GM21786 (cell line): ENCODE results near the gene FBXW12.

ENCODE experiments used
- ATAC-seq: cut with Tn5 transposase; IDR thresholded peaks from one replicate; pipeline ENCODE4 v1.9.1; 2021; ENCODE audit not compliant: unreplicated experiment

FBXW12 gene

GRCh38 chr3:48419149-48419548 lies 47.1 kb downstream of the FBXW12 start:
- no peak for ATAC-seq

- no peak for ATAC-seq
Measured at GRCh38 chr3:48419597-48419996, 47.6 kb downstream of the FBXW12 start.

- no peak for ATAC-seq
Measured at GRCh38 chr3:48420561-48420960, 48.5 kb downstream of the FBXW12 start.

- ATAC-seq = no peak
Measured at GRCh38 chr3:48422272-48422671, 50.3 kb downstream of the FBXW12 start.

GRCh38 chr3:48422681-48423080 lies 50.7 kb downstream of the FBXW12 start:
- no peak for ATAC-seq

- ATAC-seq = no peak
Measured at GRCh38 chr3:48423241-48423882, 51.3 kb downstream of the FBXW12 start.

- ATAC-seq = no peak
Measured at GRCh38 chr3:48423883-48424695, 52.1 kb downstream of the FBXW12 start.

GRCh38 chr3:48425281-48425812 lies 53.3 kb downstream of the FBXW12 start:
- no peak for ATAC-seq

GRCh38 chr3:48426401-48426909 lies 54.4 kb downstream of the FBXW12 start:
- no peak for ATAC-seq

GRCh38 chr3:48426944-48427629 lies 55.1 kb downstream of the FBXW12 start:
- no peak for ATAC-seq

GRCh38 chr3:48427630-48427962 lies 55.6 kb downstream of the FBXW12 start:
- ATAC-seq = no peak

- ATAC-seq = no peak
Measured at GRCh38 chr3:48428088-48428571, 56.1 kb downstream of the FBXW12 start.

GRCh38 chr3:48428572-48429316 lies 56.7 kb downstream of the FBXW12 start:
- no peak for ATAC-seq

GRCh38 chr3:48429317-48429959 lies 57.4 kb downstream of the FBXW12 start:
- no peak for ATAC-seq

- ATAC-seq = no peak
Measured at GRCh38 chr3:48429960-48430707, 58.1 kb downstream of the FBXW12 start, which contains the start of gene PLXNB1. Gene PLXNB1, minus strand, starts transcription at chr3:48430086. Its CDS starts 5,475 bp downstream, at chr3:48424611.

- no peak for ATAC-seq
Measured at GRCh38 chr3:48430708-48431101, 58.7 kb downstream of the FBXW12 start.

GRCh38 chr3:48431224-48432029 lies 59.4 kb downstream of the FBXW12 start:
- ATAC-seq = no peak
